ENCODE data around the gene ZBTB38.

Gene ZBTB38

DNA sequence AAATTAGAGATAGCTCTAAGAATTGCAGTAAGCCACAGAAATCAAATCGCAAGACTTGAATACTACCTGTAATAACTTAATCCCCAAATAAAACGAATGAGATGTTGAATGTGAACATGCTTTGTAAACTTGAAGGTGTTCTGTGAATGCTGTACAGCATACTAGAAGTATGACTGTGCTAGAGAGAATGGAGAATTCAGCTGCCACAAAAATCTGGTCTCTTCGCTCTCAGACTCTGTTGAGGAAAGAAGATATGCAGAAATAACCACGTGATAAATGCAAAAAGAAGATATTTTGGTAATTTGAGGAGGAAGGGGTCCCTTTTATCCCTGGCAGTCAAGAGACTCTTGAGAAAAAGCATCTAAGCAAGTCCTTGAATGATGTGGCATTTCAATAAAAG, 37.3 kb downstream of the ZBTB38 start:
- in situ Hi-C loops (cut with MboI; ENCODE audit: low pct_unique_long_range_greater_than_20kb, low sequenced_read_pairs, unreplicated experiment) = no loop called here
- DNase-seq (ENCODE audit: low spot score) = no peak
- no peak for TF ChIP-seq CTCF (IDR thresholded peaks at IDR 0.05; ENCODE audit: extremely low read depth, insufficient read depth, missing control alignments)

DNA sequence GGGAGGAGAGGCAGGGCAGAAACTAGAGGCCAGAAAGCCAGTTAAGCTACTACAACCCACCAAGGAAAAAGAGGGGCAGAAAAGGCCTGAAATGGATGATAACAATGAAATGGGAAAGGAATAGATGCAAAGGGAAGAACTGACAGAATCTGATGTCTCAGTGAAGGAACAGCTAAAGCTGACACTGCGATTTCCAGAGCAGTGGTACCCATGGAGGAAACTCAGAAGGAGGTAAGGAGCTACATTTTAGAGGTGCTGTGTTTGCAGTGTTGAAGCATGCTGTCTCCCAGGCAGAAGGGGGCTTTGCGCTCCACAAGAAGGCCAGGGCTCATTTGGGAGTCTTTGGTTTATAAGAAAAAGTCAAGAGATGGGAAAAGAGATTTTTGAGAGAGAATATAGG, 38.0 kb downstream of the ZBTB38 start:
- in situ Hi-C loops (cut with MboI; ENCODE audit: low pct_unique_long_range_greater_than_20kb, low sequenced_read_pairs, unreplicated experiment) = no loop called here
- TF ChIP-seq CTCF (IDR thresholded peaks at IDR 0.05; ENCODE audit: extremely low read depth, insufficient read depth, missing control alignments) = no peak
- DNase-seq (ENCODE audit: low spot score) = no peak

DNA sequence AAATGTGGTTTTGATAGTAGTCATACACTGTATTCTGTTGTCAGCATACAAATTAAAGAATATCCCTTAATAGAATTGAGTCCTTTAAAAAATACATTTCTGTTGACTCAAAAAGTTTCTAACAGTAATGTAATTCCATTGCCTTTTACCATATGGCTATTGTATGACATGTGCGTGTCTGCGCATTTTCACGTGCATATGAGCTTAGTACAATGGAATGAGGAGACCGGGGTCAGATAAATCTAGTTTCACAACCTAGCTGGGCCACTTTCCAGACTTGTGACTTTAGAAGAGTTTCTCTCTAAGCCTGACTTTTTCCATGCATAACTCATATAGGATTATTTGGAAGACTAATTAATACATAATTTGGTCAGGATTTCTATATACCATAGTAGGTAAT, 38.7 kb downstream of the ZBTB38 start:
- no peak for DNase-seq (ENCODE audit: low spot score)
- TF ChIP-seq CTCF (IDR thresholded peaks at IDR 0.05; ENCODE audit: extremely low read depth, insufficient read depth, missing control alignments) = no peak
- in situ Hi-C loops (cut with MboI; ENCODE audit: low pct_unique_long_range_greater_than_20kb, low sequenced_read_pairs, unreplicated experiment) = no loop called here

- no peak for TF ChIP-seq CTCF (IDR thresholded peaks at IDR 0.05; ENCODE audit: extremely low read depth, insufficient read depth, missing control alignments)
- in situ Hi-C loops (cut with MboI; ENCODE audit: low pct_unique_long_range_greater_than_20kb, low sequenced_read_pairs, unreplicated experiment) = no loop called here
- no peak for DNase-seq (ENCODE audit: low spot score)
These were observed 39.5 kb downstream of the ZBTB38 start for GRCh38 chr3:141407825-141408224.

DNA sequence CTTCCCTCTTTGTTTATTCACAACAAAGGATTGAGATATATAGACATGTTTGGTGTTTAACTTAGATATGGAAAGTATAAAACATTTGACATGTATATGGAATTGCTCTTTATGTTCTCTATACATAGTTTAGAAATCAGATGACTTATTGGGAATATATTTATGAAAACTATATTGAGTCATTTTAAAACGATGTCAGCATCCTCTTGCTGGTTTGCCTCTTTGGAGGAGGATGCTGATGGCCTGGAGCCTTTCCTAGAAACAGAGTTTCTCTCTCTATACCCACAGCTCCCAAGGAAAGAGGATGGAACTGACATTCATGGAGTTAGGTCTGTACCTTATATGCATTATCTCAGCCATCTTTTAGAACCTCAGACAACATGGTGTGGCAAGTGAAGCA, 40.3 kb downstream of the ZBTB38 start:
- TF ChIP-seq CTCF (IDR thresholded peaks at IDR 0.05; ENCODE audit: extremely low read depth, insufficient read depth, missing control alignments) = no peak
- in situ Hi-C loops (cut with MboI; ENCODE audit: low pct_unique_long_range_greater_than_20kb, low sequenced_read_pairs, unreplicated experiment) = no loop called here
- DNase-seq (ENCODE audit: low spot score) = no peak

DNA sequence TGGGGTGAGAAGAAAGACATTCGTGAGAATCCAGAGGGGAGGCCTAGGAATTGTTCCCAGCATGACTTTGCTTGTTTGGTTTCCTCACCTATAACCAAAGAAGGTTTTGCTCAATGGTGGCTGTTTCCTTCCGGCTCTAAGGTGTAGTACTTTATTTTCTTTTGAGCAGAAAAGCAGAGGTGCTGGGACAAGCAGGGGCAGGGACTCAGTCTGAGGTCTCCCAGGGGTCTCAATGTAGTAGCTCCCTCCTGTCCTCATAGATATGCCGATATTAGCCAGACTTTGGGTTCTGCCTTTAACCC, 41.6 kb downstream of the ZBTB38 start:
- no peak for TF ChIP-seq CTCF (IDR thresholded peaks at IDR 0.05; ENCODE audit: extremely low read depth, insufficient read depth, missing control alignments)
- DNase-seq (ENCODE audit: low spot score) = no peak
- in situ Hi-C loops (cut with MboI; ENCODE audit: low pct_unique_long_range_greater_than_20kb, low sequenced_read_pairs, unreplicated experiment) = no loop called here

DNA sequence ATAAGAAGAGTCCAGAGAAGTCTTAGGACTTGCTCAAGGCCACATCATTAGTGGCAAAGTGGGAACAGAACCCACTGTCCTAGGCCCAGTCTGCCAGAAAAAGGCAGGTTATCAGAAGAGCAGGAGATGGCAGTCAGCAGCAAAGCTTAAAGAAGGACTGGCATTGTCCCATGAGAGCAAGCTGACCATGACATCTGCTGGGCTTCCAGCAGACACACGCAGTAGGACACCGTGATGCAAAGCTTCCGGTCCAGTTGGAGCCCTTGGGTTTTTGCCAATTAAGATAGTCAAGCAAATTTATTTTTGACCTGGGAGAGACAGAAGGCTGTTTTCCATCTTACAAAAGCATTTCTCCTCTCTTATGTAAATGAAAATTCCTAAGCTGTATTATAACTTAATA, 42.1 kb downstream of the ZBTB38 start:
- in situ Hi-C loops (cut with MboI; ENCODE audit: low pct_unique_long_range_greater_than_20kb, low sequenced_read_pairs, unreplicated experiment) = no loop called here
- no peak for DNase-seq (ENCODE audit: low spot score)
- TF ChIP-seq CTCF (IDR thresholded peaks at IDR 0.05; ENCODE audit: extremely low read depth, insufficient read depth, missing control alignments) = no peak
